Lower leg skin (tissue), 3 donors: Measurements from ENCODE around the gene SORD.

Experiments used
- POLR2A ChIP-seq, 2 donors: fragments of 450-650 bp; IDR thresholded peaks; one replicate each; pipeline ENCODE4 v1.6.1; 2016 to 2017; ENCODE audit warnings: antibody characterized with exemption in 2 of 2, mild to moderate bottlenecking in 1 of 2, moderate library complexity in 1 of 2
- TF ChIP-seq, protein P1 (sequence below), 3 donors: fragments of 450-650 bp; IDR thresholded peaks; one replicate each; pipeline ENCODE4 v1.5.1; 2016; ENCODE audit warnings: antibody characterized with exemption in 3 of 3, mild to moderate bottlenecking in 3 of 3, moderate library complexity in 2 of 3

DNA sequence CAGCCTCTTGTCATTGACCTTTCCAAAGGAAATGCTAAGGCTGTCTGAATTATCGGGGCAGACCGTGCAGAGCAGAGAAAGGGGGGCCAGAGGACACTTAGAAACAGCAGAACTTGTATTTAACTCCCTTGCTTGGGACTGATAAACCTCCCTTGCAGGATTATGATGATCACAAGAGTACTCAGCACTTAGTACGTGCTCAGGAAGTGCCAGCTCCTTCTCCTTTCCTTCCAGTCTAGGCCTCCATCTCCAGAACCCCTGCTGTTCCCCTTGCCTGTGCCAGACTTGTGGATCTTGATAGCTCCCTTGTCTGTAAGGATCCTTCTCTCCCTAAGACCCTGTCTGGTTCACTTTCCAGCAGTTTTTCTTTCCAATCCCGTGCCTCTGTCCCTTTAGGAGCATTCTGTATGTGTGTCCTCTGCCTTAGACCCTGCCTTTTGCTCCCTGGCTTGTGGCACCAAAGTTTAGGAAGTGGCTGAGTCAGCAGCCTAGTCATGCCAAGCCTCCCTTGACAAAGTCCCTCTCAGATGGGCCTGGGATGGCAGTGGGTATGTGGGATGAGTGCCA is 747 bp downstream of the SORD start:
- TF ChIP-seq, protein P1, sequence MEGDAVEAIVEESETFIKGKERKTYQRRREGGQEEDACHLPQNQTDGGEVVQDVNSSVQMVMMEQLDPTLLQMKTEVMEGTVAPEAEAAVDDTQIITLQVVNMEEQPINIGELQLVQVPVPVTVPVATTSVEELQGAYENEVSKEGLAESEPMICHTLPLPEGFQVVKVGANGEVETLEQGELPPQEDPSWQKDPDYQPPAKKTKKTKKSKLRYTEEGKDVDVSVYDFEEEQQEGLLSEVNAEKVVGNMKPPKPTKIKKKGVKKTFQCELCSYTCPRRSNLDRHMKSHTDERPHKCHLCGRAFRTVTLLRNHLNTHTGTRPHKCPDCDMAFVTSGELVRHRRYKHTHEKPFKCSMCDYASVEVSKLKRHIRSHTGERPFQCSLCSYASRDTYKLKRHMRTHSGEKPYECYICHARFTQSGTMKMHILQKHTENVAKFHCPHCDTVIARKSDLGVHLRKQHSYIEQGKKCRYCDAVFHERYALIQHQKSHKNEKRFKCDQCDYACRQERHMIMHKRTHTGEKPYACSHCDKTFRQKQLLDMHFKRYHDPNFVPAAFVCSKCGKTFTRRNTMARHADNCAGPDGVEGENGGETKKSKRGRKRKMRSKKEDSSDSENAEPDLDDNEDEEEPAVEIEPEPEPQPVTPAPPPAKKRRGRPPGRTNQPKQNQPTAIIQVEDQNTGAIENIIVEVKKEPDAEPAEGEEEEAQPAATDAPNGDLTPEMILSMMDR (IDR thresholded peaks at IDR 0.05), result no peak
- no peak for TF ChIP-seq POLR2A (IDR thresholded peaks at IDR 0.05)
